ENCODE measurements around the gene CREBBP. TPM values are rescaled to one million over a fixed set of nuclear protein-coding genes. Genes with fewer than 3 reads are reported as not detected.

Gene CREBBP
- total and polyA plus RNA-seq, 4 donors: 16.0 to 155 (median 36.1) TPM

DNA sequence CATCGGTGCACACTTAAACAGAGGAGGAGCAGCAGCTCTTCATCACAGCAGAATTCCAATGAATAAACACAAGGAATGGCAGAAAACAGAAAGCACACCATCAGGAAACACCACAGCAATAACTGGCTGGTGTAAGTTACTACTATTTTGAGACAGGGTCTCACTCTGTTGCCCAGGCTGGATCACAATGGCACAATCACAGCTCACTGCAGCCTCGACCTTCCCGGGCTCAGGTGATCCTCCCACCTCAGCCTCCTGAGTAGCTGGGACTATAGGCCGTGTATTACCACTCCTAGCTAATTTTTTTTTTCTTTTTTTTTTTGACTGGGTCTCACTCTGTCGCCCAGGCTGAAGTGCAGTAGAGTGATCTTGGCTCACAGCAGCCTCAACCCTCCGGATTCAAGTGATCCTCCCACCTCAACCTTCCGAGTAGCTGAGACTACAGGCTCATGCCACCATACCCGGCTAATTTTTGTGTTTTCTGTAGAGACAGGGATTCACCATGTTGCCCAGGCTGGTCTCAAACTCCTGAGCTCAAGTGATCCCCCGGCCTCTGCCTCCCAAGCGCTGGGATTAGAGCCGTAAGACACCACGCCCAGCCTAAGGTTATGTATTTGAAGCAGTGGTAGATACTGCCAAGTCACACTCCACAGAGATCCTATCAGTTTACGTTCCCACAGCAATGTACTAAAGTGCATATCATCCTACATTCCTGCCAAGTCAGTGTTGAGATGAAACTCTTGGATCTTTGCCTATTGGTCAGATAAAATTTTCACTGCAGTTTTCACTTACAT, 183.9 kb downstream of the CREBBP start:
- DNase-seq: peak in 1 of 3 donors; percentile 12
- Histone ChIP-seq H3K27me3 (ENCODE audit: control insufficient read depth in 3 of 3, insufficient read depth in 3 of 3, low read length in 2 of 3) (no peaks in the 10 kb centered on the region), H3K27ac (ENCODE audit: low read depth in 1 of 2, low read length in 1 of 2) (no peak overlapping the region), H3K9ac (ENCODE audit: insufficient read depth in 1 of 2, low read length in 2 of 2) (no peak overlapping the region), H3K4me1 (ENCODE audit: control insufficient read depth in 5 of 5, insufficient read depth in 5 of 5, low read length in 5 of 5) (peaks cover 0 to 2% (median 0%) of the 10 kb centered on the region in 5 donors), H3K4me3 (no peak overlapping the region), H3K36me3 (ENCODE audit: control insufficient read depth in 4 of 4, insufficient read depth in 4 of 4, low read length in 4 of 4) (peaks cover 0 to 3% (median under 1%) of the 10 kb centered on the region in 4 donors), H3K9me3 (ENCODE audit: control insufficient read depth in 4 of 4, insufficient read depth in 3 of 4, low read length in 3 of 4) (peaks cover 0 to 2% (median 0%) of the 10 kb centered on the region in 4 donors)
- WGBS, 2 donors: 79 to 91% methylated on average over 13 of the region's 13 CpGs
- TF ChIP-seq, protein P1, sequence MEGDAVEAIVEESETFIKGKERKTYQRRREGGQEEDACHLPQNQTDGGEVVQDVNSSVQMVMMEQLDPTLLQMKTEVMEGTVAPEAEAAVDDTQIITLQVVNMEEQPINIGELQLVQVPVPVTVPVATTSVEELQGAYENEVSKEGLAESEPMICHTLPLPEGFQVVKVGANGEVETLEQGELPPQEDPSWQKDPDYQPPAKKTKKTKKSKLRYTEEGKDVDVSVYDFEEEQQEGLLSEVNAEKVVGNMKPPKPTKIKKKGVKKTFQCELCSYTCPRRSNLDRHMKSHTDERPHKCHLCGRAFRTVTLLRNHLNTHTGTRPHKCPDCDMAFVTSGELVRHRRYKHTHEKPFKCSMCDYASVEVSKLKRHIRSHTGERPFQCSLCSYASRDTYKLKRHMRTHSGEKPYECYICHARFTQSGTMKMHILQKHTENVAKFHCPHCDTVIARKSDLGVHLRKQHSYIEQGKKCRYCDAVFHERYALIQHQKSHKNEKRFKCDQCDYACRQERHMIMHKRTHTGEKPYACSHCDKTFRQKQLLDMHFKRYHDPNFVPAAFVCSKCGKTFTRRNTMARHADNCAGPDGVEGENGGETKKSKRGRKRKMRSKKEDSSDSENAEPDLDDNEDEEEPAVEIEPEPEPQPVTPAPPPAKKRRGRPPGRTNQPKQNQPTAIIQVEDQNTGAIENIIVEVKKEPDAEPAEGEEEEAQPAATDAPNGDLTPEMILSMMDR (IDR thresholded peaks at IDR 0.05; ENCODE audit: control extremely low read depth, extremely low read depth): no peak
- no peak for ATAC-seq (ENCODE audit: insufficient read depth, low FRiP score)

DNA sequence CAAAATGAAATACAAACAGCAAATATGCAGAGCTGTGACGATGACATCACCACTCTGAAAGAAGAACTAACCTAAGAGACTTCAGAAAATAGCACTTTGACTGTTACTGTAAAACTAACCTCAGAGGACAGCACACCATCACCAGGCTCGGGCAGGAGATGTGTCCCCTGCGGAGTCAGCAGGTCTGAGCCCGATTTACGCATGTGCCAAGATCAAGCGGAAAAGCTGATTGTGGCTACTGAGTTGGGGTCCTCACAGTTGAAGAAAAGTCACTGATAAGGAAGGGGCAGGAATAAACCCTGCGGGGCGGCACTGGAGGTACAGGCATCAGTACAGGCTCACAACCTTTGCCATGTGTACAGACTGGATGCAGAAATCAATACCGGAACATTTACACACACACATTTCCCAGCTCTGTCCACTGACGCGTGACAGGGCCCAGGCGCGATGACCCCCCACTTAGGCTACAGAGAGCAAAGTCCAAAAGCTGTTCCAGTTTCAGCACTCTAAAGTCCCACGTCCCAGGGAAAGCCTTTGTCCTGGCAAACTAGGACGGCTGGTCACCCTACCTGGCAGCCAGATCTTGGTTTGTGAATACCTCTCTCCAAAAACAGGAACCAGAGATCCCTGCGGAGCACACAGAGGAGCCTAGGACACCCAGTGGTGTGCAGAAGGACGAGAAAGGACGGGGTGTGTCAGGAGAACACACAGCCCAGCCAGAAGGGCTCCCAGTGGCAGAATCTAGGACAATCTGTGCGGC, 184.7 kb downstream of the CREBBP start:
- Histone ChIP-seq H3K9me3 (ENCODE audit: control insufficient read depth in 4 of 4, insufficient read depth in 3 of 4, low read length in 3 of 4) (peaks cover 0 to 2% (median 0%) of the 10 kb centered on the region in 4 donors), H3K27ac (ENCODE audit: low read depth in 1 of 2, low read length in 1 of 2) (peak overlapping the region in 1 of 2 donors; percentile 27), H3K36me3 (ENCODE audit: control insufficient read depth in 4 of 4, insufficient read depth in 4 of 4, low read length in 4 of 4) (peaks cover 0 to 3% (median under 1%) of the 10 kb centered on the region in 4 donors), H3K9ac (ENCODE audit: insufficient read depth in 1 of 2, low read length in 2 of 2) (no peak overlapping the region), H3K4me1 (ENCODE audit: control insufficient read depth in 5 of 5, insufficient read depth in 5 of 5, low read length in 5 of 5) (peaks cover 0 to 5% (median 0%) of the 10 kb centered on the region in 5 donors), H3K27me3 (ENCODE audit: control insufficient read depth in 3 of 3, insufficient read depth in 3 of 3, low read length in 2 of 3) (no peaks in the 10 kb centered on the region), H3K4me3 (no peak overlapping the region)
- DNase-seq: no peak
- no peak for ATAC-seq (ENCODE audit: insufficient read depth, low FRiP score)
- TF ChIP-seq, protein P1 (IDR thresholded peaks at IDR 0.05; ENCODE audit: control extremely low read depth, extremely low read depth): no peak
- WGBS, 2 donors: 85 to 89% methylated on average over 19 of the region's 19 CpGs

DNA sequence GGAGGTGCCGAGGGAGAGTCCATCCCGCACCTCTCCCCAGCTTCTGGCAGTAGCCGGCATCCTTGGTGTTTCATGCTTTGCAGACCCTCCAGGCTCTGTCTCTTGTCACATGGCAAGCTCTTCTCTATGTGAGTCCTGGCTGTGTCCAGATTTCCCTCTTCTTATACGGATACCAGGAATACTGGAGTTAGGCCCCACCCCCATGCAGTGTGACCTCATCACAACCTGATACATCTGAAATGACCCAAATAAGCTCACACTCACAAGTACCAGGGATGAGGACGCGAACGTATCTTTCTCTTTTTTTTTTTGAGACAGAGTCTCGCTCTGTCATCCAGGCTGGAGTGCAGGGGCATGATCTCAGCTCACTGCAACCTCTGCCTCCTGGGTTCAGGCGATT, 186.5 kb downstream of the CREBBP start:
- TF ChIP-seq, protein P1 (IDR thresholded peaks at IDR 0.05; ENCODE audit: control extremely low read depth, extremely low read depth): no peak
- Histone ChIP-seq H3K27ac (ENCODE audit: low read depth in 1 of 2, low read length in 1 of 2) (no peak overlapping the region), H3K36me3 (ENCODE audit: control insufficient read depth in 4 of 4, insufficient read depth in 4 of 4, low read length in 4 of 4) (peaks cover 0 to 6% (median 2%) of the 10 kb centered on the region in 4 donors), H3K27me3 (ENCODE audit: control insufficient read depth in 3 of 3, insufficient read depth in 3 of 3, low read length in 2 of 3) (no peaks in the 10 kb centered on the region), H3K4me1 (ENCODE audit: control insufficient read depth in 5 of 5, insufficient read depth in 5 of 5, low read length in 5 of 5) (peaks cover 0 to 8% (median 0%) of the 10 kb centered on the region in 5 donors), H3K4me3 (no peak overlapping the region), H3K9me3 (ENCODE audit: control insufficient read depth in 4 of 4, insufficient read depth in 3 of 4, low read length in 3 of 4) (peaks cover 0 to 2% (median 0%) of the 10 kb centered on the region in 4 donors), H3K9ac (ENCODE audit: insufficient read depth in 1 of 2, low read length in 2 of 2) (no peak overlapping the region)
- DNase-seq: no peak
- ATAC-seq (ENCODE audit: insufficient read depth, low FRiP score): no peak
- WGBS, 2 donors: 93 to 94% methylated on average over 9 of the region's 9 CpGs

All from lung (tissue), 12 donors.